Kidney epithelial cell (primary cell): ENCODE measurements around the gene PI4K2A. TPM values are rescaled to one million over a fixed set of nuclear protein-coding genes. Genes with fewer than 3 reads are reported as not detected.

Source experiments
- DNase-seq: peaks from one replicate; pipeline ENCODE4 v3.0.0-alpha.2; 2010; ENCODE audit warnings: low read depth
- H3K27me3 ChIP-seq: 2 replicates; pipeline ENCODE4 v1.6.0; 2011; ENCODE audit warnings: low read length; ENCODE audit not compliant: control insufficient read depth, insufficient read depth
- H3K36me3 ChIP-seq: 2 replicates; pipeline ENCODE4 v1.5.1; 2011; ENCODE audit warnings: low read length; ENCODE audit not compliant: control insufficient read depth, insufficient read depth
- H3K4me3 ChIP-seq: 2 replicates; pipeline ENCODE4 v1.5.1; 2011; ENCODE audit warnings: low read depth, mild to moderate bottlenecking, control low read depth, low read length
- total RNA-seq: library from RNA; depleted of rRNA; stranded (reverse); fragments of >200 nt; gene quantifications from 2 replicates; pipeline ENCODE4 v1.2.3, GENCODE V29; 2015
- TF ChIP-seq, protein P1 (sequence below): IDR thresholded peaks from 2 replicates; pipeline ENCODE4 v1.5.1; 2011; ENCODE audit warnings: mild to moderate bottlenecking, moderate library complexity, low read length, control low read depth, inconsistent platforms; ENCODE audit not compliant: insufficient read depth, poor library complexity, severe bottlenecking

PI4K2A gene
- total RNA-seq, 1 donor from 2014 or later, result 37.6 TPM

DNA sequence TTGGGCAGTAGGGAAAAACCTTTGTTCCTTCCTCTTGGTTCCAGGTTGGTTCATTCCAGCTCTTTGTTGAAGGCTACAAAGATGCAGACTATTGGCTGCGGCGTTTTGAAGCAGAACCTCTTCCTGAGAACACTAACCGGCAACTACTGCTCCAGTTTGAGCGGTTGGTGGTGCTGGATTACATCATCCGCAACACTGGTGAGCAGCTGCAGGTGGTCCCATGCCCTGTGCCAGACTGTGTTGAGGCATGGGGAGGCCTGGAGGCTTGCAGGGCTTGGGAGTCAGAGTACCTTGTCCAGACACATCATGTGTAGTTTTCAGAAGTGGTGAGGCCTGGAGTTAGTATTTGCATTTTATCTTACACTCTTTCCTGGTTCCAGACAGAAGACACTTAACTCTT is 16.3 kb downstream of the PI4K2A start:
- H3K4me3 ChIP-seq, result no peak overlapping the region
- TF ChIP-seq, protein P1, sequence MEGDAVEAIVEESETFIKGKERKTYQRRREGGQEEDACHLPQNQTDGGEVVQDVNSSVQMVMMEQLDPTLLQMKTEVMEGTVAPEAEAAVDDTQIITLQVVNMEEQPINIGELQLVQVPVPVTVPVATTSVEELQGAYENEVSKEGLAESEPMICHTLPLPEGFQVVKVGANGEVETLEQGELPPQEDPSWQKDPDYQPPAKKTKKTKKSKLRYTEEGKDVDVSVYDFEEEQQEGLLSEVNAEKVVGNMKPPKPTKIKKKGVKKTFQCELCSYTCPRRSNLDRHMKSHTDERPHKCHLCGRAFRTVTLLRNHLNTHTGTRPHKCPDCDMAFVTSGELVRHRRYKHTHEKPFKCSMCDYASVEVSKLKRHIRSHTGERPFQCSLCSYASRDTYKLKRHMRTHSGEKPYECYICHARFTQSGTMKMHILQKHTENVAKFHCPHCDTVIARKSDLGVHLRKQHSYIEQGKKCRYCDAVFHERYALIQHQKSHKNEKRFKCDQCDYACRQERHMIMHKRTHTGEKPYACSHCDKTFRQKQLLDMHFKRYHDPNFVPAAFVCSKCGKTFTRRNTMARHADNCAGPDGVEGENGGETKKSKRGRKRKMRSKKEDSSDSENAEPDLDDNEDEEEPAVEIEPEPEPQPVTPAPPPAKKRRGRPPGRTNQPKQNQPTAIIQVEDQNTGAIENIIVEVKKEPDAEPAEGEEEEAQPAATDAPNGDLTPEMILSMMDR, result no peak
- H3K27me3 ChIP-seq, result no peaks in the 10 kb centered on the region
- no peak for DNase-seq
- no peaks in the 10 kb centered on the region for H3K36me3 ChIP-seq

DNA sequence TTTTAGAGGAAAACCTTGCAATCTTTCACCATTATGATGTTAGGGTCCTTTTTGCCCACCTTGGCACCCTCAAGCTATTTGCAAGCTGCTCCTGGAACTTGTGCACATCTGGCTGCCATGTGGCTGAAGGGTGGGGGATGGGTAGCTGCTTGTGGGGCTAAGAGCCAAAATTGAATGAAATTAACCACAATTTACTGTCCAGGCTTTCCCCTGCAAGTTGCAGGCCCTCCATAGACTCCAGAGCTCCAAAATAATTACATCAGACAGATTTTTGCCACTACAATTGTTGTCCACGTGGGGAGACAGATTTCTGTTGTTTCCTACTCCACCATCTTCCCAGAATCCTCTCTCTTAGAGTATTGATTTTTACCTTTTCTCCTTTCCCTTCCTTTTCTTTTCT is 19.1 kb downstream of the PI4K2A start:
- DNase-seq, result no peak
- no peaks in the 10 kb centered on the region for H3K27me3 ChIP-seq
- peaks cover 1% of the 10 kb centered on the region for H3K36me3 ChIP-seq
- H3K4me3 ChIP-seq, result no peak overlapping the region
- TF ChIP-seq, protein P1, result no peak

DNA sequence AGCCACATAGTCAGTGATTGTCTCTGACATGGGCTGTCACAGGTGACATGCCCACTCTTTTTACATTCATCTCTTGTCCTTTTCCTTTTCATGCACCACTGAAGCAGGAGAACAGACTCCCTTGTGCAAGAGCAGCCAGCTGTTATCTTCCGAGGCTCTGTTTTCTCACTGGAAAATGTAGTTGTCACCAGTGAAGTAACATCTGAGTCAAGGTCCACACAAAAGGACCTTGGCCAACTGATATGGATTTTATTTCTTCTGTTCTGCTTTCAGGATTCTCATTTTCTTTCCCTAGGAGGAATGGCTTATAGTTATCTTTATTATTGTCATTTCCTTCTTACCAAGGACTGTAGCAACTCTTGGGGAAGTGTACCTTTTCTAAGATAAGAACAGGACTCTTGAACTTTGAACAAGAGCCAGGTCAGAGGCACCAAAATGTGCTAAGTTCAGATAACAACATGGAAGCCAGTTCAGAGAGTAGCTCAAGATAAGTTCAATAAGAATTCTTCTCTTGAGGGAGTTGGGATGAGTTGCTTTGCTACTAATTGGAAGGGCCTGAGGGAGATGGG is 23.9 kb downstream of the PI4K2A start:
- TF ChIP-seq, protein P1, result no peak
- no peak overlapping the region for H3K4me3 ChIP-seq
- no peaks in the 10 kb centered on the region for H3K27me3 ChIP-seq
- peaks cover 3% of the 10 kb centered on the region for H3K36me3 ChIP-seq
- no peak for DNase-seq

DNA sequence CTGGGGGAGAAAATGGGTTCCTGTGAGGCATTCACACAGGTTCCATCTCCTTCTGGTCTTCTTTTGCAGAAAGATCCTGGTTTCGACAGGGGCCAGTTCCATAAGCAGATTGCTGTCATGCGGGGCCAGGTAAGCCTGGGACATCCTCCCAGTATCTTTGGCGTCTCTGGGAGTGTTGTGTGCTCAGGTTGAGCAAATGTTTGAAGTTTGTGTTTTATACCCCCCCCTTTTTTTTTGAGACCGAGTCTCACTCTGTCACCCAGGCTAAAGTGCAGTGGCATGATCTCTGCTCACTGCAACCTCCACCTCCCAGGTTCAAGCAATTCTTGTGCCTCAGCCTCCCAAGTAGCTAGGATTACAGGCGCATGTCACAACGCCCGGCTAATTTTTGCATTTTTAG is 26.5 kb downstream of the PI4K2A start:
- Histone ChIP-seq H3K36me3 (peaks cover 3% of the 10 kb centered on the region), H3K4me3 (no peak overlapping the region), H3K27me3 (no peaks in the 10 kb centered on the region)
- DNase-seq, result no peak
- TF ChIP-seq, protein P1, result no peak

DNA sequence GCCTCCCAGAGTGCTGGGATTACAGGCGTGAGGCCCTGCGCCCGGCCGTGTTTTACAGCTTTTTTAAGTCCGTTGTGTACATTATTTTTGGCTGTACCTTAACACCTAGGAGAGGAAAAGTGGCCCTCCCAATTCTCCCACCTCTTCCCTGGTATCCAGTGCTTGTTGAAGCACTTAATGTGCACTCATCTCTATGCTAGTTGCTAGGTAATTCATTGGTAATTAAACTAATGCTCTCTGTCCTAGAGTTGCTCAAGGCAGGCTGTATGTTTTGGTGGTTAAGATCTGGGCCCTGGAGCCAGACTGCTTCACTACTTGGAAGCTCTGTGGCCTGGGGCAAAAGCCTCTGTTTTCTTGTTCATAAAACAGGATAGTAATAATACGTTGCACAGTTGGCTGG is 27.0 kb downstream of the PI4K2A start:
- Histone ChIP-seq H3K4me3 (no peak overlapping the region), H3K27me3 (no peaks in the 10 kb centered on the region), H3K36me3 (peaks cover 2% of the 10 kb centered on the region)
- no peak for DNase-seq
- TF ChIP-seq, protein P1, result no peak

DNA sequence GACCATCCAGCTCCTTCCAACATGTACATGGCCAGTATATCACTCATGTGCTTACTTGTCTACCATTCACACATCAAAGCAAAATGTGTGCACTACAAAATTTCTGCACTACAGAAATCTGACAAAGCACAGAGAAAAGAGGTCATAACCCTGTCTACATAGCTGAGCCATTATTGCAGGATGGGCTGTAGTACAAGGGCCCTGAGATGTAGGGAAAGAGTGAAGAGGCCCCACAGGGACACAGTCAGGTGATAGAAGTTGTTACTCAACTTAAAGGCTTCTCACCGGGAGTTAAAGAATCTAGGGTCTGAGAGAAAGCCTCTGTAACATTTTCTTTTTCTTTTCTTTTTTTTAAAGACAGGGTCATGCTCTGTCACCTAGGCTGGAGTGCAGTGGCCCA is 29.1 kb downstream of the PI4K2A start:
- H3K4me3 ChIP-seq, result no peak overlapping the region
- no peak for DNase-seq
- H3K36me3 ChIP-seq, result peaks cover 2% of the 10 kb centered on the region
- H3K27me3 ChIP-seq, result no peaks in the 10 kb centered on the region
- TF ChIP-seq, protein P1, result no peak
